GM12872 (cell line): ENCODE results near the gene MAP3K12.

Experiments
- TF ChIP-seq, protein P1 (sequence below): IDR thresholded peaks from 3 replicates; pipeline ENCODE4 v1.5.1; 2011; ENCODE audit warnings: low read depth, mild to moderate bottlenecking, low read length, moderate library complexity; ENCODE audit not compliant: insufficient read depth

The MAP3K12 gene

DNA sequence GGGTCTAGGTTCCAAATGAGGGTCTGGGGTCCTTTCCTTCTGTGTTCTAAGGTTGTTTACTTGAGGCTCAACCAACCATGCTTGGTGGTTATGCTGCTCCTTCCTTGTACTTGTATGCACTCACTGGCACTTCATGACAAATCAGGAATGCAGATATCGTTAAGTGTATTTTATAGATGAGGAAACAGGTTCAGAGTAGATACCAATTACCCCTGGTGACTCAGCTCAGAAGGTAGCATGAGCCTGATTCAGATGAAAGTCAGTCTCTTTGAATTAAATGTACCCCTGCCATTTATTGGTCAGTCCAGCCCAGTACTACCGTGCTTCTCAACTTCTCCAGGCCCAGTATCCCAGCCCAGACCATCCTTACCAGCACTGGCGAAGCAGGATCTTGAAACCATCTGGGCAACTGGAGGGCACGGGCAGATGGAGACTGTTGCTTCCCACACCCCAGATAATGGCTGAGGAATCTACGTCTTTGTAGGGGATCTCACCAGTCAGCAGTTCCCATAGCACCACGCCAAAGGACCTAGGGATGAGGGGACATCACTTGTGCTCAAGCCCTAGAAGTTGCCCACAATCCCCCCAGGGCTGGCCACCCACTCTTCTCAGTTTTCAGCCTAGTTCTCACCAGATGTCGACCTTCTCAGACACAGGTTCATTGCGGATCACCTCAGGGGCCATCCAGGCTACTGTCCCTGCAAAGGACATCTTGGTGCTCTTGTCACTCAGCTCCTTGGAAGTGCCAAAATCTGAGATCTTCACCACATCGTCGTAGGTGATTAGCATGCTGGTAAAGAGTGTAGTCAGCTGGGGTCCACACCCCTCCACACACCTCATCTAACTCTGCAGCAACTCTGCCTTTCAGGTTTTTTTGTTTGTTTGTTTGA lies 14.3 kb downstream of the MAP3K12 start:
- TF ChIP-seq, protein P1, sequence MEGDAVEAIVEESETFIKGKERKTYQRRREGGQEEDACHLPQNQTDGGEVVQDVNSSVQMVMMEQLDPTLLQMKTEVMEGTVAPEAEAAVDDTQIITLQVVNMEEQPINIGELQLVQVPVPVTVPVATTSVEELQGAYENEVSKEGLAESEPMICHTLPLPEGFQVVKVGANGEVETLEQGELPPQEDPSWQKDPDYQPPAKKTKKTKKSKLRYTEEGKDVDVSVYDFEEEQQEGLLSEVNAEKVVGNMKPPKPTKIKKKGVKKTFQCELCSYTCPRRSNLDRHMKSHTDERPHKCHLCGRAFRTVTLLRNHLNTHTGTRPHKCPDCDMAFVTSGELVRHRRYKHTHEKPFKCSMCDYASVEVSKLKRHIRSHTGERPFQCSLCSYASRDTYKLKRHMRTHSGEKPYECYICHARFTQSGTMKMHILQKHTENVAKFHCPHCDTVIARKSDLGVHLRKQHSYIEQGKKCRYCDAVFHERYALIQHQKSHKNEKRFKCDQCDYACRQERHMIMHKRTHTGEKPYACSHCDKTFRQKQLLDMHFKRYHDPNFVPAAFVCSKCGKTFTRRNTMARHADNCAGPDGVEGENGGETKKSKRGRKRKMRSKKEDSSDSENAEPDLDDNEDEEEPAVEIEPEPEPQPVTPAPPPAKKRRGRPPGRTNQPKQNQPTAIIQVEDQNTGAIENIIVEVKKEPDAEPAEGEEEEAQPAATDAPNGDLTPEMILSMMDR, result no peak

DNA sequence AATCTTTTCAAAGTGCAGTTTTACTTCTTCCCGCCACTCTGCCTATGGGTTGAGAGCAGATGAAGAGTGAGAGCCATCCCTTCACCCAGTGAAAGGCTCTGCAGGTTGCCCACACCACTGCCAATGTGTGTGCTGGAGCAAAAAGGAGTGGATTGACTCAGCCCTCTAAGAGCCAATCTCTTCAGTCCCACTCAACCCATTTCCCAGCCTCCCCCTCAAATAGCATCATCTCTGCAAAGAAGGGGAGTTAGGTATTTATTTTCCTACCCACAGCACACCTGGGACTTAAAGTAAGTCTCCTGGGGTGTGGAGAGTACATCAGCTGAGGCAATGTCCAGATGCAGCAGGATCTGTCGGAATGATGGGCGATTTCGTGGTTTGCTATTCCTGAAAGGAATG lies 15.3 kb downstream of the MAP3K12 start:
- TF ChIP-seq, protein P1, result no peak

DNA sequence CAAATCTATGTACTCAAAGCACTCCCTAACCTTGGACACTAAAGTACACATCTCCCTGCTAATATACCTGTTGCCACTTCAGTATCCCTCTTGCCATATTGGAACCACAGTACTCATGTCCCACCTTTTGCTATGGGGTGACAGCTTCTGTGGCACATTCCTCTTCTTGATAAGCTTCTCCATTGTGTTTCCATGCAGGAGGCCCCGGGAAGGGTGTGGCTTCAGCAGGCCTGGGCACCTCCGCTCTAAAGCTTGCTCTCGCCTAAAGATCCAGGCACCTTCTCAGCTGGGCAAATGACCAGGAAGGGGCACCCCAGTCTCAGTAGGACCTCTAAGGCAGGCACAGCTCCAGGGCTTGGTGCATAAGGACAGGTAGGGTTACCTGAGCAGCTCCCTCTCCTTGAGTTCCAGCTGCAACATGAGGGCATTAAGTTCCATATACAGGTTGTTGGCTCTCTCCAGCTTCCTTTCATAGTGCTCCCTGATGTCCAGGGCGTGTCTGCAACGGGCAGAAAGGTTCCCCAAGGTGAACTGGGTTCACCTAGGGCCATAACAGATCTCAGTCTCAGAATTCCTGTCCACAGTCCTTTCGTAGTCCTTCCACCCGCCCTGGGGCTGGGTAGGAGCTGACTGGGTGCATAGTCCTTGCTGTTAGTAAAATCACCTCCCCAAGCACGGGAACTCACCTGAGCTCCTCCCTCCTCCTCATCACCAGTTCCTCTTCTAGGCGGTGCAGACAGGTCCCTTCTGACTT lies 15.9 kb downstream of the MAP3K12 start:
- TF ChIP-seq, protein P1, result no peak

DNA sequence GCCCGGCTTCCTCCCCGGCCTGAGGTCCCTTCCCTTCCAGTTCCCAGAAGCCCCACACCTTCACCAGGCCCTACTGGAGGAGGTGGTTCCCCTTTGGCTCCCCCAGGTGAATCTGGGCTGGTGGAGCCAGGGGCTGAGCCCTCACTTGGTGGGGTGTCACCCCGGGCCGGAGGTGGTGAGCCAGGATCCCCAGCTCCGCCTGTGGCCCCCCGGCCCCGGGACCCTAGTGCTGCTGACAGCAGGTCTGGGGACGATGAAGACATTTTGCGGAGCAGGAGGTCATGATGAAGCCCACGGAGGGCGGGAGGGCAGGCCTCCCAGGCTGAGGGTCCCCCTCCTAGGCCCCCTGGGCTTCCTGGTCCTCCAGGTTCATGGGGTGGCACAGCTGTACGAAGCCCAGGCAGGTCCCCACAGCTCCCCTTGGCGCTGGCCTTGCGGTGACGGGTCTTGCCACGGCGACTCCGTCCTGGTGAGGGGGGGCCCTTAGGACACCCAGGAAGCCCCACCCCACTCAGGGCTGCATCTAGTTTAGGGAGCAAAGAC lies 16.6 kb downstream of the MAP3K12 start:
- TF ChIP-seq, protein P1, result no peak

DNA sequence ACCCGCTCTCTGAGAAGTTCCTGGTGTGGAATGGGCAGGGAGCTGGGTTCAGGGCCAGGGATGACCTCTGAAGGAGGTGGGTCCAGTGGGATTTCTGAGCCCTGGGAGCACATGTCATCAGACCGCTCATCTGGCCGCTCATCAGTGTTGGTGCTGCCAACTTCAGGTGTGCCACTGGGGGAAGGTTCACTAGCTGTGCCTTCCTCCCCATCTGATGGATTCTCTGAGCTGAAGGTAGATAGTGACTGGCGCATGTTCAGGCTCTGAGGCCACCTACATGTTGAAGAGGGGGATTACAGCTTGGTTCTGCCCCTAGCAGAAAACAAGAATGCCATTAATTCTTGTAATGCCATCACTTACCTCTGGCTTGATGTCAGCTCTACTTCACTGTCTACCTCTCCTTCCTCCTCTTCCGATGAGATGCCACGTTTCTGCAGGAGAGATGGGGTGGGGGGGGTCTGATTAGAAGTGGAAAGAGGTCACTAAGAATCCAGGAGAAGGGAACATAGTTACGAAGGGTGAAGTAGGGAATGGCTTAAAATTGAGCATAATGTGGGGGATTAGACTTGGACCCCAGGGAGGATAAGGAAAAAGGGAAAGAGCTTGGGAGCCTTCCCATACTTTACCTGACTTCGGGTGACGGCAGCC lies 17.2 kb downstream of the MAP3K12 start:
- TF ChIP-seq, protein P1, result peak; percentile 46

DNA sequence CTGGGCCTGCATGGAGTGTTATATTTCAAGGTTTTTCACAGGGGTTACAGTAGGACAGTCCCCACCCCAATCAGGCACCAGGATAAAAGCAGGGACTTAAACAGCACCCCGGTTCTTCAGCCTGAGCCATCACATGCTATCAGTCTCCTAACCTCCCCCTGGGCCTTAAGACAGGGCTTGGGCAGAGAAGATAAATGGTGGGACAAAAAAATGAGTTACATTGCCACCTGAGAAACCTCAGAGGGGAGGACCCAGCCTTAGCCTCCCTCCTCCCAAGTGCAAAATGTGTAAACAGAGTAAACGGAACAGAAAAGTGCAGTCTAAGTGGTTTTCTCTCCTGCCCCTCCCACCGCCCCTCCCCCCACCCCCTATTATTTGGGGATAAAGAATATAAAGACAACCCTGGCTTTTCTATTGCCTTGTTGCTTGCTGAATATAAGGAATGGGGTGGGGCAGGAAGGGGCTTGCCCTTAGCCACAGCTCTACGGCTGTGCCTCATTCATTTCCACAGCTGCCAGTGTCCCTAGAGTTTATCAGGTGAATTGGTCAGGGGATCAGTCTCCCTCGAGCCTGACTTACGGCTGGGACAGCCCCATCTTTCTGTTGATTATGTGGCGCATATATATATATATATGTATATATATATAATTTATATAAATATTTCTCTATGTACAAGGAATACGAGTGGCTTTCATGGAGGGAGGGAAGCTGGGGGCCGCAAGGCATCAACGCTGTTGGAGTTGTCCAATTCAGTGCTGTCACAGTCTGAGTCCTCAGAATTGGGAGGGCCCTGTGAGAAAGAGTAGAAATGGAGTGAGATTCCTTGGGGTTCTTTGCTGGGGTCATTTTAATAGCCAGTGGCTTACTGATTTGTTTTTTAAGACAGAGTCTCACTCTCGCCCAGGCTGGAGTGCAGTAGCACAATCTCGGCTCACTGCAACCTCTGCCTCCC lies 18.5 kb downstream of the MAP3K12 start:
- TF ChIP-seq, protein P1, result no peak
